ENCODE data around the gene FXYD3.

DNA sequence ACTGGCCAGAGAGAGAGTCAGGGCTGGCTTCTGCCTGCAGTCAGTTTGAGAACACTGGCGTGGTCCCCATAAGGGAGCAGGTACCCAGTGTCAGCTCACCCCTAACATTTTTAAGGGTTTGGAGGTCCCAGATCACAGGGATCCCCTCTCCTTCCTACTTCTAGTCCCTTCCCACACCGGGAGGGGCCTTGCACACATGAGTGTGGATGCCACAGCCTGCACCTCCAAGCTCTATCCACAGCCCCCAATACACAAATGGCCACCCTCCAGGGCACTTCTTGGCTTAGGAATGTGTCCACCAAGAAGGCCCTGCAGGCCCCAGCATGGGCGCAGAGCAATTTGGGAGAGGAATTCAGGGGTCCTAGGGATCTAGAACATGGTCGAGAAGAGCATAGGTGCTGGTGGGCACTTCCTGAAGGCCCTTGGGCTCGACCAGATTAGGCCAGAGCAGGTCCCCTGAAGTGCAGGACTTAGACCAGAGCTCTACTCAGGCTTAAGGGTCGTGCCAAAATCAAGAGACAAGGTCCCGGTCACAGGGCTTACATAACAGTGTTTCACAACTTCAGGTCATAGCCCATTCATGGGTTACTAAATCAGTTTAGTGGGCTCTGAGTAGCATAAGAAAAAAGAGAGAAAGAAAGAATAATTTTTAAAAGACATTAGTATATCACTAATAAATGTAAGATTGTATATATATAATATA is 54.9 kb downstream of the FXYD3 start:
- TF ChIP-seq, protein P1, sequence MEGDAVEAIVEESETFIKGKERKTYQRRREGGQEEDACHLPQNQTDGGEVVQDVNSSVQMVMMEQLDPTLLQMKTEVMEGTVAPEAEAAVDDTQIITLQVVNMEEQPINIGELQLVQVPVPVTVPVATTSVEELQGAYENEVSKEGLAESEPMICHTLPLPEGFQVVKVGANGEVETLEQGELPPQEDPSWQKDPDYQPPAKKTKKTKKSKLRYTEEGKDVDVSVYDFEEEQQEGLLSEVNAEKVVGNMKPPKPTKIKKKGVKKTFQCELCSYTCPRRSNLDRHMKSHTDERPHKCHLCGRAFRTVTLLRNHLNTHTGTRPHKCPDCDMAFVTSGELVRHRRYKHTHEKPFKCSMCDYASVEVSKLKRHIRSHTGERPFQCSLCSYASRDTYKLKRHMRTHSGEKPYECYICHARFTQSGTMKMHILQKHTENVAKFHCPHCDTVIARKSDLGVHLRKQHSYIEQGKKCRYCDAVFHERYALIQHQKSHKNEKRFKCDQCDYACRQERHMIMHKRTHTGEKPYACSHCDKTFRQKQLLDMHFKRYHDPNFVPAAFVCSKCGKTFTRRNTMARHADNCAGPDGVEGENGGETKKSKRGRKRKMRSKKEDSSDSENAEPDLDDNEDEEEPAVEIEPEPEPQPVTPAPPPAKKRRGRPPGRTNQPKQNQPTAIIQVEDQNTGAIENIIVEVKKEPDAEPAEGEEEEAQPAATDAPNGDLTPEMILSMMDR (conservative IDR thresholded peaks at IDR 0.05 in 1 of 2, IDR thresholded peaks at IDR 0.05 in 1 of 2; ENCODE audit: low read depth in 1 of 2, low read length in 2 of 2), result no peak
- TF ChIP-seq EZH2 (IDR thresholded peaks at IDR 0.05; ENCODE audit: low read length, missing control alignments), result no peak
